Gastroesophageal sphincter (tissue), 4 donors: ENCODE data around the gene GPC3. TPM values are rescaled to one million over a fixed set of nuclear protein-coding genes. Genes with fewer than 3 reads are reported as not detected.

ENCODE experiments used
- ATAC-seq: fragments of 150-250 bp; one replicate; pipeline ENCODE4 v1.9.1; 2016; ENCODE audit warnings: mild to moderate bottlenecking, moderate library complexity
- H3K27ac ChIP-seq, 4 donors: fragments of 200-600 bp; sonication (generic) in 3 of 4; 1 replicate in 3 of 4; 2 replicates in 1 of 4; pipeline ENCODE4 v1.5.1; 2016 to 2019
- H3K27me3 ChIP-seq: fragments of 200-600 bp; sonication (generic); one replicate; pipeline ENCODE4 v1.5.1; 2019
- H3K36me3 ChIP-seq, 2 donors: fragments of 200-600 bp; sonication (generic); one replicate each; pipeline ENCODE4 v1.5.1; 2019; ENCODE audit warnings: control low read depth in 1 of 2
- H3K4me1 ChIP-seq, 3 donors: fragments of 200-600 bp; sonication (generic); 1 replicate in 2 of 3; 2 replicates in 1 of 3; pipeline ENCODE4 v1.5.1; 2016 to 2019; ENCODE audit warnings: control low read depth in 2 of 3
- H3K4me3 ChIP-seq, 2 donors: fragments of 200-600 bp; sonication (generic); one replicate each; pipeline ENCODE4 v1.5.1; 2019; ENCODE audit warnings: mild to moderate bottlenecking in 1 of 2, moderate library complexity in 1 of 2
- H3K9me3 ChIP-seq, 3 donors: fragments of 200-600 bp; sonication (generic); one replicate each; pipeline ENCODE4 v1.5.1; 2017 to 2019; ENCODE audit warnings: control low read depth in 2 of 3
- EP300 ChIP-seq: sonication (generic); formaldehyde crosslinking; IDR thresholded peaks from one replicate; pipeline ENCODE4 v1.6.1; 2017; ENCODE audit warnings: antibody characterized with exemption, mild to moderate bottlenecking
- POLR2A ChIP-seq, 2 donors: fragments of 450-650 bp; IDR thresholded peaks; one replicate each; pipeline ENCODE4 v1.6.1; 2017; ENCODE audit warnings: antibody characterized with exemption in 2 of 2, mild to moderate bottlenecking in 2 of 2, moderate library complexity in 1 of 2
- POLR2AphosphoS5 ChIP-seq: sonication (generic); formaldehyde crosslinking; IDR thresholded peaks from one replicate; pipeline ENCODE4 v1.6.1; 2017; ENCODE audit warnings: antibody characterized with exemption
- WGBS, 2 donors: methylation state at CpG; one replicate each; pipeline ENCODE4 v1.1.5; 2018; ENCODE audit warnings: low coverage in 1 of 2; 5-methylcytosine and 5-hydroxymethylcytosine counted together
- total RNA-seq, 4 donors: library from RNA; depleted of rRNA; stranded (reverse); fragments of >200 nt; gene quantifications; one replicate each; pipeline ENCODE4 v1.1.0, GENCODE V29; 2016
- TF ChIP-seq, protein P1 (sequence below), 4 experiments: fragments of 200-600 bp in 2 of 4; fragments of 450-650 bp in 2 of 4; sonication (generic) in 1 of 4; IDR thresholded peaks; one replicate each; pipeline ENCODE4 v1.5.1; 2017 to 2019; ENCODE audit warnings: antibody characterized with exemption in 4 of 4, mild to moderate bottlenecking in 2 of 4, moderate library complexity in 2 of 4

GPC3 gene
- total RNA-seq, 4 donors from 2014 or later: 5.8 to 19.7 (median 14.9) TPM

DNA sequence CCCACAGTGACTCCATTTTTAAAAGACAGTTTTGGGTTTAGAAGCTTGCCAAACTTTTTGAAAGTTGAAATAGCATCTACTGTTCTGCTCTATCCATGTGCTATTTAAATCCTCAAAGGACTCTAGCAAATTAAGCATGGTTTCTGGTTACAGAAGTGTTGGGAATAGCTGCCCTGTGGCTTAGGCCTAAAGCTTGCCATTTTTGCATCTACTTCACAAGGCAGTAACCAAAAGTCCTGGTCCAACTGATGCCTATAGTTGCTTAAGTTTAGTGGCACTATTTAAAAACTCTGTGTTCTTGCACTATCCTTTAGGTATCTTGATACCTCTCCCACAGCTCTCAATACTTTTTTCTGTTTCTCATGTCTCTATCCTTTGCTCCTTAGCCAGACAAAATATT, 319.1 kb downstream of the GPC3 start:
- no peak overlapping the region for H3K27ac ChIP-seq
- no peak overlapping the region for H3K4me3 ChIP-seq
- no peaks in the 10 kb centered on the region for H3K9me3 ChIP-seq
- ATAC-seq: no peak
- H3K4me1 ChIP-seq: peaks cover 0 to 13% (median 0%) of the 10 kb centered on the region in 3 donors
- no peaks in the 10 kb centered on the region for H3K27me3 ChIP-seq
- TF ChIP-seq POLR2AphosphoS5: no peak
- no peak for TF ChIP-seq POLR2A (IDR thresholded peaks at IDR 0.05)
- TF ChIP-seq, protein P1, sequence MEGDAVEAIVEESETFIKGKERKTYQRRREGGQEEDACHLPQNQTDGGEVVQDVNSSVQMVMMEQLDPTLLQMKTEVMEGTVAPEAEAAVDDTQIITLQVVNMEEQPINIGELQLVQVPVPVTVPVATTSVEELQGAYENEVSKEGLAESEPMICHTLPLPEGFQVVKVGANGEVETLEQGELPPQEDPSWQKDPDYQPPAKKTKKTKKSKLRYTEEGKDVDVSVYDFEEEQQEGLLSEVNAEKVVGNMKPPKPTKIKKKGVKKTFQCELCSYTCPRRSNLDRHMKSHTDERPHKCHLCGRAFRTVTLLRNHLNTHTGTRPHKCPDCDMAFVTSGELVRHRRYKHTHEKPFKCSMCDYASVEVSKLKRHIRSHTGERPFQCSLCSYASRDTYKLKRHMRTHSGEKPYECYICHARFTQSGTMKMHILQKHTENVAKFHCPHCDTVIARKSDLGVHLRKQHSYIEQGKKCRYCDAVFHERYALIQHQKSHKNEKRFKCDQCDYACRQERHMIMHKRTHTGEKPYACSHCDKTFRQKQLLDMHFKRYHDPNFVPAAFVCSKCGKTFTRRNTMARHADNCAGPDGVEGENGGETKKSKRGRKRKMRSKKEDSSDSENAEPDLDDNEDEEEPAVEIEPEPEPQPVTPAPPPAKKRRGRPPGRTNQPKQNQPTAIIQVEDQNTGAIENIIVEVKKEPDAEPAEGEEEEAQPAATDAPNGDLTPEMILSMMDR (IDR thresholded peaks at IDR 0.05): no peak
- TF ChIP-seq EP300: no peak
- no peaks in the 10 kb centered on the region for H3K36me3 ChIP-seq

DNA sequence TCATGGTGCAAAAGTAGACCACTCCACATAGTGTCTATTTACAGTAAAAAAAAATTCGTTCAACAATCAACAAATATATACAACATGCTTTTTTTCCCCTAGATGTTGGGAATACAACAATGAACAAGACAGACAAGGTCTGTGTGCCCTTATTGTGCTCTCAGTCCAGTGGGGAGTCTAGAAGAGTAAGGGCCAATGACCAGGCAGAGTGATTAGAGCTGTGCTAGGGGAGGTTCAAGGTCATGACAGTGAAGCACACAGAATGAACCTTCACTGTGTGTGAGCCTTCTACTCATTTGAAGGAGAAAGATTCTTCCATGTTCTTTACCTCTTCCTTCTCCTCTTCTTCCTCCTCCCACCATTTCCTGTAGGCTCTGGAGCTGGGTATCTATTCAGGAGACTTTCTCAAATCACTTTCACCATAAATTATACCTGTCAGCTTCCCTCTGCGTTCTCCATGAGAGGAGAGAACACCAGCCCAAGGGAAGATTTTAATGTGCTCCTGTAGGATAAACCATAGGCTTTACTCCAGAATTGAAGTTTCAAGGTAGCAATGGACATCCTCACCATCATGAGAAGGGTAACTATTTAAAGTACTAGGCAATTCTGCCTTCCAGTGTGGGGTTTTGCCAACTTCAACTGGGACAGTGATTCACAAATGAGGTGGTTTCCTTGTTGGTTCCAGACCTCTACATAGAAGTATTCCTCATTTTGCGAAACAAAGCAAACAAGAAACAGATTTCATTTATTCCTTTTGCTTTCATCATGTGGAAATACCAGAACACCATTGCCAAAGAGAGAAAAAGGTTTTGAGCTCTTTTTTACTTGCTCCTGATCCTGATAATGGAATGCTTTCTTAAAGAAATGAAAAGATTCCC, 323.2 kb downstream of the GPC3 start:
- no peaks in the 10 kb centered on the region for H3K27me3 ChIP-seq
- ATAC-seq: no peak
- no peaks in the 10 kb centered on the region for H3K36me3 ChIP-seq
- no peaks in the 10 kb centered on the region for H3K9me3 ChIP-seq
- no peak overlapping the region for H3K27ac ChIP-seq
- TF ChIP-seq POLR2AphosphoS5: no peak
- TF ChIP-seq EP300: no peak
- TF ChIP-seq POLR2A (IDR thresholded peaks at IDR 0.05): no peak
- TF ChIP-seq, protein P1 (IDR thresholded peaks at IDR 0.05): no peak
- no peak overlapping the region for H3K4me3 ChIP-seq
- WGBS, 2 donors: 64 to 80% methylated on average over 1 to 3 of the region's 3 CpGs
- no peaks in the 10 kb centered on the region for H3K4me1 ChIP-seq

DNA sequence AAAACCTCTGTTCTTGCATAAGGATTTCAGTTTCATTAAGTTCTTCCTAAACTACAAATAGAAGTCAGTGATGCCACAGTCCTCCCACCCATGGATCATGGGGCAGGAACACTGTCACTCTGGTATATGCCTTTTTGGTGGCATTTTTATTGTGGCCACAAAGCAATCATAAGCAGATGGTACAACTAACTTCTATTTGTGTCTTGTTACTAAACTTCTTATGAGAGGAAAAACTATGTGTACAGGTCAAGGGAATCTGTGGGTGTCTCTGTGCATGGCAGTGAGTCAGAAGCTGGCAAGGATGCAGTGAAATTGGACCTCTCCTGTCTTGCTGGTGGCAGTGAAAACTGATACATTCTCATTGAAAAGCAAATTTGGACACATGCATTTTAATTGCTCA, 325.1 kb downstream of the GPC3 start:
- Histone ChIP-seq H3K27me3 (no peaks in the 10 kb centered on the region), H3K27ac (no peak overlapping the region), H3K9me3 (no peaks in the 10 kb centered on the region), H3K4me3 (no peak overlapping the region), H3K36me3 (no peaks in the 10 kb centered on the region), H3K4me1 (peaks cover 0 to 9% (median 0%) of the 10 kb centered on the region in 3 donors)
- no peak for ATAC-seq
- TF ChIP-seq POLR2AphosphoS5: no peak
- TF ChIP-seq, protein P1 (IDR thresholded peaks at IDR 0.05): no peak

DNA sequence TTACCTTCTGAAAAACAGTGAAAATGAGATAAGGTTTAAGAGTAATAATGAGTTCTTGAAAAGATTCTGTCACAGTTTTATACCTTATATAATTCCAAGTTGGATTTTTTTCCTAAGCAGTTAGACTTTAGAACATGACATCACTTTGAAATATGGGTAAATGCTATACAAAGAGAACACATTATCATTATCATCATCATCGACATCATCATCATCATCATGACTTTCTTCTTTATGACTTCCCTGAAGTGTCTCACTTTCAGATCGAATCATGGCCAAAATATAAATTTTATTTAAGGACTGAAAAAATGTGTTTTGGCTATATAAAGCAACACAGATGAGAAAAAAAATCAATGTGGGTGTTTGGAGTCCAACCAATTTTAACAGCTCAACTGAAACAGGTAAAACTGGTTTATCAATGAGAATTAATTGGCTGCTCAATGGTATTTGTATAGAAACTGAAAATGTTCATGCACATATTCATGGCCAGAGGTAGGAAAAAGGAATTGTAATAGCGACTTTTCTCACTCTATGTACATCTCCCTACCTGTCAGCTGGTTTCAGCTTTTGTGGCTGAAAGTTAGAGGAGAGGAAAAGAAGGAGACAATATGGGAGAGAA, 327.0 kb downstream of the GPC3 start:
- H3K4me3 ChIP-seq: no peak overlapping the region
- H3K9me3 ChIP-seq: no peaks in the 10 kb centered on the region
- no peak for ATAC-seq

More for the DNA sequence above, 327.0 kb downstream of the GPC3 start:
- 77 to 91% methylated on average over 3 of the region's 3 CpGs for WGBS, 2 donors
- Histone ChIP-seq H3K4me1 (peaks cover 0 to 9% (median 0%) of the 10 kb centered on the region in 3 donors), H3K27me3 (no peaks in the 10 kb centered on the region), H3K36me3 (no peaks in the 10 kb centered on the region), H3K27ac (no peak overlapping the region)
- TF ChIP-seq POLR2AphosphoS5: no peak
- TF ChIP-seq, protein P1 (IDR thresholded peaks at IDR 0.05): no peak
- TF ChIP-seq POLR2A (IDR thresholded peaks at IDR 0.05): no peak
- no peak for TF ChIP-seq EP300
